H1 (cell line): ENCODE measurements around the gene SMYD3. TPM values are rescaled to one million over a fixed set of nuclear protein-coding genes. Genes with fewer than 3 reads are reported as not detected.

ENCODE experiments used
- CTCF ChIA-PET: fragments of 300-600 bp; sonication (Branson Sonifier 250); formaldehyde crosslinking; loops from one replicate; lab custom pipeline; 2021; ENCODE audit not compliant: partially characterized antibody; lab: Charles Lee
- POLR2A ChIA-PET: fragments of 300-600 bp; sonication (Branson Sonifier 250); formaldehyde crosslinking; loops from one replicate; lab custom pipeline; 2021; ENCODE audit warnings: inconsistent platforms; ENCODE audit not compliant: partially characterized antibody; lab: Charles Lee
- DNase-seq, 2 experiments: peaks; one replicate each; pipeline versions ENCODE4 v3.0.0 to v3.0.0-alpha.2; 2010 to 2022; ENCODE audit warnings: low spot score in 2 of 2, low read depth in 1 of 2, mixed read lengths in 1 of 2
- FAIRE-seq: peaks from 2 replicates; lab custom pipeline; 2011; peaks lifted over from hg19 to GRCh38; lab: Jason Lieb, UNC
- H2AFZ ChIP-seq: 2 replicates; pipeline ENCODE4 v1.8.1; 2012; ENCODE audit warnings: low read length, inconsistent platforms
- H2AK5ac ChIP-seq: 2 replicates; pipeline ENCODE4 v1.6.1; 2013; ENCODE audit warnings: low read depth, low read length
- H2BK120ac ChIP-seq: replicated peaks from 2 replicates; pipeline ENCODE3; 2013; ENCODE audit warnings: low read depth, low read length, inconsistent platforms
- H2BK12ac ChIP-seq: 2 replicates; pipeline ENCODE4 v1.6.1; 2013; ENCODE audit warnings: low read depth, low read length
- H2BK15ac ChIP-seq: 2 replicates; pipeline ENCODE4 v1.6.1; 2013; ENCODE audit warnings: low read length
- H2BK20ac ChIP-seq: 2 replicates; pipeline ENCODE4 v1.6.1; 2013; ENCODE audit warnings: low read length
- H2BK5ac ChIP-seq: 2 replicates; pipeline ENCODE4 v1.6.1; 2013; ENCODE audit warnings: low read depth, low read length
- H3K14ac ChIP-seq: 2 replicates; pipeline ENCODE4 v1.6.1; 2013; ENCODE audit warnings: inconsistent platforms; ENCODE audit not compliant: insufficient read length
- H3K18ac ChIP-seq: 2 replicates; pipeline ENCODE4 v1.6.1; 2013; ENCODE audit warnings: low read length; ENCODE audit errors: extremely low read depth
- H3K23ac ChIP-seq: 2 replicates; pipeline ENCODE4 v1.6.1; 2013; ENCODE audit warnings: inconsistent platforms; ENCODE audit not compliant: insufficient read length
- H3K23me2 ChIP-seq: 2 replicates; pipeline ENCODE4 v1.6.1; 2013; ENCODE audit warnings: low read depth, low read length
- H3K27ac ChIP-seq: 2 replicates; pipeline ENCODE4 v1.6.1; 2011; ENCODE audit warnings: low read depth, low read length, inconsistent platforms
- H3K27me3 ChIP-seq, 4 experiments: replicated peaks in 1 of 4; 1 replicate in 1 of 4; 2 replicates in 3 of 4; pipeline versions ENCODE4 v1.6.1 to v1.8.1; 2011 to 2013; ENCODE audit warnings: low read length in 3 of 4, mild to moderate bottlenecking in 3 of 4, inconsistent platforms in 2 of 4, mixed read lengths in 2 of 4, moderate library complexity in 1 of 4; ENCODE audit not compliant: control insufficient read depth in 3 of 4, insufficient read depth in 3 of 4; ENCODE audit errors: extremely low read depth in 1 of 4
- H3K36me3 ChIP-seq, 4 experiments: 2 replicates each; pipeline versions ENCODE4 v1.6.1 to v1.8.1; 2011 to 2013; ENCODE audit warnings: mild to moderate bottlenecking in 4 of 4, low read length in 3 of 4, moderate library complexity in 2 of 4, control low read depth in 1 of 4, inconsistent platforms in 1 of 4; ENCODE audit not compliant: insufficient read depth in 4 of 4, control insufficient read depth in 2 of 4
- H3K4ac ChIP-seq: replicated peaks from 2 replicates; pipeline ENCODE3; 2013; ENCODE audit warnings: low read length, low read depth, mixed read lengths, inconsistent platforms; ENCODE audit not compliant: insufficient read length
- H3K4me1 ChIP-seq, 4 experiments: replicated peaks in 1 of 4; 1 replicate in 1 of 4; 2 replicates in 3 of 4; pipeline versions ENCODE4 v1.6.1 to v1.8.1; 2011 to 2013; ENCODE audit warnings: low read length in 3 of 4, inconsistent platforms in 2 of 4, mixed read lengths in 1 of 4; ENCODE audit not compliant: insufficient read depth in 4 of 4, control insufficient read depth in 3 of 4
- H3K4me2 ChIP-seq, 2 experiments: 2 replicates each; pipeline versions ENCODE4 v1.6.1 to v1.8.1; 2011 to 2013; ENCODE audit warnings: low read depth in 2 of 2, low read length in 2 of 2, control low read depth in 1 of 2, inconsistent platforms in 1 of 2, mild to moderate bottlenecking in 1 of 2; ENCODE audit not compliant: insufficient read depth in 1 of 2
- H3K4me3 ChIP-seq, 4 experiments: fragments of 200-600, 300-600 bp in 1 of 4; sonication (generic), shearing (Covaris generic), sonication (Bioruptor Twin) in 1 of 4; 2 replicates each; pipeline versions ENCODE4 v1.5.1 to v1.8.1; 2011 to 2016; ENCODE audit warnings: low read length in 4 of 4, low read depth in 3 of 4, control low read depth in 2 of 4, inconsistent platforms in 2 of 4, mild to moderate bottlenecking in 2 of 4, mixed read lengths in 1 of 4, moderate library complexity in 1 of 4; ENCODE audit not compliant: insufficient read depth in 2 of 4; ENCODE audit errors: extremely low read depth in 1 of 4
- H3K56ac ChIP-seq: replicated peaks from 2 replicates; pipeline ENCODE3; 2013; ENCODE audit warnings: low read depth, mild to moderate bottlenecking, mixed read lengths, low read length, inconsistent platforms; ENCODE audit not compliant: insufficient read length
- H3K79me1 ChIP-seq: 2 replicates; pipeline ENCODE4 v1.6.1; 2013; ENCODE audit warnings: low read depth, low read length, control low read depth
- H3K79me2 ChIP-seq, 2 experiments: 2 replicates each; pipeline versions ENCODE4 v1.6.1 to v1.8.1; 2012 to 2013; ENCODE audit warnings: low read length in 2 of 2, mild to moderate bottlenecking in 2 of 2, inconsistent platforms in 1 of 2; ENCODE audit not compliant: insufficient read depth in 2 of 2, control insufficient read depth in 1 of 2
- H3K9ac ChIP-seq, 4 experiments: replicated peaks in 1 of 4; 1 replicate in 1 of 4; 2 replicates in 3 of 4; pipeline versions ENCODE4 v1.6.1 to v1.8.1; 2011 to 2013; ENCODE audit warnings: low read depth in 3 of 4, low read length in 3 of 4, control low read depth in 2 of 4, mild to moderate bottlenecking in 2 of 4, moderate library complexity in 2 of 4, inconsistent platforms in 1 of 4; ENCODE audit errors: extremely low read depth in 1 of 4
- H3K9me3 ChIP-seq, 2 experiments: 2 replicates each; pipeline versions ENCODE4 v1.6.1 to v1.8.1; 2012 to 2013; ENCODE audit warnings: mild to moderate bottlenecking in 2 of 2, moderate library complexity in 2 of 2, control low read depth in 1 of 2, inconsistent platforms in 1 of 2, low read depth in 1 of 2, low read length in 1 of 2, mixed read lengths in 1 of 2; ENCODE audit not compliant: insufficient read depth in 2 of 2
- H4K20me1 ChIP-seq, 2 experiments: replicated peaks in 1 of 2; 2 replicates each; pipeline versions ENCODE3 to v1.8.1; 2011 to 2013; ENCODE audit warnings: inconsistent platforms in 2 of 2, low read length in 2 of 2, mild to moderate bottlenecking in 1 of 2; ENCODE audit not compliant: insufficient read depth in 2 of 2, control insufficient read depth in 1 of 2
- H4K5ac ChIP-seq: 2 replicates; pipeline ENCODE4 v1.6.1; 2013; ENCODE audit warnings: low read length, low read depth, mixed read lengths, inconsistent platforms; ENCODE audit not compliant: insufficient read length
- H4K8ac ChIP-seq: 2 replicates; pipeline ENCODE4 v1.8.0; 2013; ENCODE audit warnings: mild to moderate bottlenecking, moderate library complexity, low read length, inconsistent platforms; ENCODE audit not compliant: insufficient read depth; ENCODE audit errors: extremely low read depth
- H4K91ac ChIP-seq: replicated peaks from 2 replicates; pipeline ENCODE3; 2013; ENCODE audit warnings: low read length, mixed read lengths, inconsistent platforms; ENCODE audit not compliant: insufficient read length
- NANOG ChIP-seq: IDR thresholded peaks from 2 replicates; pipeline ENCODE4 v1.6.1; 2011; ENCODE audit warnings: low read length, low read depth, mild to moderate bottlenecking, inconsistent platforms; ENCODE audit not compliant: insufficient read depth, poor library complexity, severe bottlenecking
- WGBS, 2 experiments: shearing (Covaris generic) in 1 of 2; methylation state at CpG; one replicate each; pipeline versions ENCODE4 v1.1.6 to v1.1.7; 2013 to 2015; ENCODE audit warnings: low lambda C conversion rate in 2 of 2, mixed read lengths in 2 of 2, inconsistent platforms in 1 of 2, low coverage in 1 of 2, missing lambda C conversion rate in 1 of 2; ENCODE audit not compliant: insufficient replicate concordance in 2 of 2, insufficient coverage in 1 of 2, insufficient read length in 1 of 2; ENCODE audit errors: extremely low coverage in 1 of 2, missing lambda C conversion rate in 1 of 2; 5-methylcytosine and 5-hydroxymethylcytosine counted together
- polyA plus RNA-seq, 7 experiments: library from polyadenylated mRNA; depleted of rRNA in 3 of 7; stranded (reverse) in 5 of 7; unstranded in 2 of 7; fragments of >200 nt in 5 of 7; fragments of 200-250 nt in 2 of 7; gene quantifications; 1 replicate in 5 of 7; 2 replicates in 1 of 7; 4 replicates in 1 of 7; pipeline versions ENCODE4 v1.2.1 to v1.2.3, GENCODE V29; 2011 to 2013; ENCODE audit warnings: missing spikeins in 2 of 7, mixed read lengths in 2 of 7
- total RNA-seq: library from RNA; stranded (reverse); fragmentation: NEBNext Ultra II Directional; extraction: Animal tissue kit (Norgen Biotek cat#: 25700); gene quantifications from 2 replicates; pipeline ENCODE4 v1.2.1, GENCODE V29; 2021
- TF ChIP-seq, protein P1 (sequence below): IDR thresholded peaks from 2 replicates; pipeline ENCODE4 v1.6.1; 2011; ENCODE audit warnings: low read length, improper control_type of control experiment

SMYD3 gene
- total and polyA plus RNA-seq, 2 of the 8 experiments (the other 6 are each of a cell fraction or from before 2014, with no cell fraction given), result 17.3 to 25.4 TPM

DNA sequence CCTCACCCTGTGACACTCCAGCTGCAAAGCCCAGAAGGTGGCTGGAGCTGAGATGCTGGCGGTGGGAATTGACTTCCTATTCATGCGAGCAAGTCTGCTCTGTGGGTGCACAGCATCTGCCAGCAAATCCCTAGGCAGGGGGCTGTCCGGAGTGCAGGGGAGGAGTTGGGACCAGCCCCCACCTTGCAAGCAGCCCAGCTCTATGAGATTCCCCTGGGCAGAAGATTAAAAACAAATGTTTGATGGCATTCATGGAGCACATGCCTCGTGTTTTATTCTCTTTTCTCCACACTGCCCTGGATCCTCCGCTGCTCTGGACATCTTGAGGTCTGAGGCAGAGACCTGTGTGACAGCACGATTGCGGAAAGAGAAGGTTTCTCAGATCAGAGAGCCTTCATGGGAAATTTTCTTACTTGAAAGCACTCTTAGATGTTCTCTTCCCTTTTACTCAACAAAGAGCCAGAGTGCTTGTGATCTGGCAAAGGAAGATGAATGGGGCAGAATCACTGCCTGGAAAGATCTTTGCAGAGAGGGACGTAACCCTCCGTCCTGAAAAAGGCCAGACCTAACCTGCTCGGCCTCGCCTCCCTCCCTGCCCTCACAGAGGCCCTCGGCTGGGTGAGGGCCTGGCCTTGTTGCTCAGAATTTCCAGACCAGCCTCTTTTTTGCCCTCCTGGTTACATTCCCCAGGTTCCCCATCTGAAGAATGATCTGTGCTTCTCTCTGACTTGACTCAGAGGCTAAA is 755.2 kb downstream of the SMYD3 start:
- H3K4ac ChIP-seq, result no peak overlapping the region
- 82% methylated on average over 12 of the region's 12 CpGs; no CpG with 5 or more reads in 1 of the 2 experiments for WGBS, 2 experiments
- POLR2A ChIA-PET, result no interaction called here
- no peaks in the 10 kb centered on the region for H3K9me3 ChIP-seq
- DNase-seq, result no peak
- H2BK20ac ChIP-seq, result no peak overlapping the region
- no peak overlapping the region for H2BK5ac ChIP-seq
- H4K20me1 ChIP-seq, result no peaks in the 10 kb centered on the region
- H3K4me2 ChIP-seq, result peak overlapping the region in 1 of 2 experiments; percentile 31; a peak in 1 of 4 replicates
- H3K56ac ChIP-seq, result no peak overlapping the region
- 0 out of 2 replicates have a peak overlapping the region, but pooled peaks have one; percentile 0 for H2AK5ac ChIP-seq
- no peaks in the 10 kb centered on the region for H3K27me3 ChIP-seq
- TF ChIP-seq, protein P1, sequence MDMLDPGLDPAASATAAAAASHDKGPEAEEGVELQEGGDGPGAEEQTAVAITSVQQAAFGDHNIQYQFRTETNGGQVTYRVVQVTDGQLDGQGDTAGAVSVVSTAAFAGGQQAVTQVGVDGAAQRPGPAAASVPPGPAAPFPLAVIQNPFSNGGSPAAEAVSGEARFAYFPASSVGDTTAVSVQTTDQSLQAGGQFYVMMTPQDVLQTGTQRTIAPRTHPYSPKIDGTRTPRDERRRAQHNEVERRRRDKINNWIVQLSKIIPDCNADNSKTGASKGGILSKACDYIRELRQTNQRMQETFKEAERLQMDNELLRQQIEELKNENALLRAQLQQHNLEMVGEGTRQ, result no peak
- TF ChIP-seq NANOG, result no peak
- TF ChIP-seq, all 59 proteins: peak for 0
- Histone ChIP-seq H4K8ac (no peak overlapping the region), H3K4me1 (peaks cover 0 to 4% (median 2%) of the 10 kb centered on the region in 4 experiments; a peak in 4 of 7 replicates), H2AFZ (no peak overlapping the region), H3K23ac (no peak overlapping the region), H2BK15ac (no peak overlapping the region), H3K79me2 (no peaks in the 10 kb centered on the region), H3K23me2 (no peaks in the 10 kb centered on the region), H2BK12ac (no peak overlapping the region), H3K18ac (no peak overlapping the region), H2BK120ac (no peak overlapping the region), H3K4me3 (no peak overlapping the region), H3K79me1 (no peaks in the 10 kb centered on the region), H3K36me3 (peaks cover 0 to 2% (median 0%) of the 10 kb centered on the region in 4 experiments; a peak in 1 of 8 replicates), H4K91ac (no peak overlapping the region), H3K9ac (no peak overlapping the region), H3K27ac (no peak overlapping the region), H3K14ac (no peak overlapping the region), H4K5ac (no peak overlapping the region)
- FAIRE-seq, result no peak
- CTCF ChIA-PET, result no interaction called here
